Uterus (tissue), 2 donors: Measurements from ENCODE around the gene HDGFL1.

Source experiments
- CTCF ChIP-seq, 4 experiments: fragments of 200-600 bp in 2 of 4; fragments of 450-650 bp in 2 of 4; sonication (generic) in 2 of 4; IDR thresholded peaks; one replicate each; pipeline ENCODE4 v1.5.1; 2016 to 2019; ENCODE audit warnings: antibody characterized with exemption in 4 of 4, mild to moderate bottlenecking in 2 of 4, moderate library complexity in 1 of 4
- POLR2A ChIP-seq, 2 donors: fragments of 450-650 bp; IDR thresholded peaks; one replicate each; pipeline ENCODE4 v1.6.1; 2016; ENCODE audit warnings: antibody characterized with exemption in 2 of 2, mild to moderate bottlenecking in 1 of 2, moderate library complexity in 1 of 2

GRCh38 chr6:22570185-22570551 lies 802 bp downstream of the HDGFL1 start:
- no peak for TF ChIP-seq CTCF (IDR thresholded peaks at IDR 0.05)
- TF ChIP-seq POLR2A (IDR thresholded peaks at IDR 0.05), result no peak
